ENCODE data around the gene CAPN1. TPM values are rescaled to one million over a fixed set of nuclear protein-coding genes. Genes with fewer than 3 reads are reported as not detected.

CAPN1 gene
- polyA plus RNA-seq, 1 donor, result 73.1 TPM

DNA sequence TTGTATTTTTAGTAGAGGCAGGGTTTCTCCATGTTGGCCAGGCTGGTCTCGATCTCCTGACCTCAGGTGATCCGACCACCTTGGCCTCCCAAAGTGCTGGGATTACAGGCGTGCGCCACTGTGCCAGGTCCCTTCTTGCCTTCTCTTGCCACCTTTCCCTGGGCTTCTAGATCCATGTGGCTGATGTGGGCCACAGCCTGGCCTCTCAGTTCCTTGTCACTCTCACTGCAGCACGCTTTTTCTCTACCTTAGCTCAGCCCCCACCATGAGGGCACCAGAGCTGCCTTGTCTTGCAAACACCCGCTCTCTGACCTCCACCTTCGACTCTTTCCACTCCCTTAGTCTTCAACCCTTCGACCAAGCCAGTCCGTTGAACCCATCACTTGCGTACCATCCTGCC is 7.5 kb downstream of the CAPN1 start:
- no peak for DNase-seq (ENCODE audit: low read depth)

DNA sequence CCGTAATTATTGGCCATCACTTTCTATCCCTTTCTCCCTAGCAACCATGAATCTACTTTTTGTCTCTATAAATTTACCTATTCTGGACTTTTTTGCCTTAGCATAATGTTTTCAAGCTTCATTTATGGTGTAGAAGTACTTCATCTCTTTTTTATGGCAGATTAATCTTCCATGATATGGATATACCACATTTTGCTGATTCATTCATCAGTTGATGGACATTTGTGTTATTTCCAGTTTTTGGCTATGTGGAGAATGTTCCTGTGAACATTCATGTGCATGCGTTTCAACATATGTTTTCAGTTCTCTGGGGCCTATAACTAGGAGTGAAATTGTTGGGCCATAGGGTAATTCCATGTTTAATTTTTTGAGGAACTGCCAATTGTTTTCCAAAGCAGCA is 12.8 kb downstream of the CAPN1 start:
- no peak for DNase-seq (ENCODE audit: low read depth)

DNA sequence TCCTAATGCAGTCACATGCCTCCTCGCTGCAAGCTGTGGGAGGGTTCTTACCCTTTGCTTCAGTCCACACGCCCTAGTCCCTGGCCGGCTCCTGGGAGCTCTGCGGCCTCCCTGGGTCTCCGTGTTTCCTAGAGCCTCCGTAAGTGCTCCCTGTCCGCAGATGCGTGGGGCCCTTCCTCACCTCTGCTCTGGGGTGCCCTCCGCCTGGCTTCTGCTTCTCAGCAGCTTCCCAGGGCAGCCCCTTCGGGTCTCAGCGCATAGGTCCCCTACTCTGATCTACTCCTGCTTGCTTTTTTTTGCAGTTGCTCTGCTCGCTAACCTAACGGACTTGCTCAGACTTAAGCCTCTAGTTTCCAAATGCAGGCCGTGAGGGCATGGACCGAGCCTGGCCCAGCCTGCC is 22.4 kb downstream of the CAPN1 start:
- no peak for DNase-seq (ENCODE audit: low read depth)

DNA sequence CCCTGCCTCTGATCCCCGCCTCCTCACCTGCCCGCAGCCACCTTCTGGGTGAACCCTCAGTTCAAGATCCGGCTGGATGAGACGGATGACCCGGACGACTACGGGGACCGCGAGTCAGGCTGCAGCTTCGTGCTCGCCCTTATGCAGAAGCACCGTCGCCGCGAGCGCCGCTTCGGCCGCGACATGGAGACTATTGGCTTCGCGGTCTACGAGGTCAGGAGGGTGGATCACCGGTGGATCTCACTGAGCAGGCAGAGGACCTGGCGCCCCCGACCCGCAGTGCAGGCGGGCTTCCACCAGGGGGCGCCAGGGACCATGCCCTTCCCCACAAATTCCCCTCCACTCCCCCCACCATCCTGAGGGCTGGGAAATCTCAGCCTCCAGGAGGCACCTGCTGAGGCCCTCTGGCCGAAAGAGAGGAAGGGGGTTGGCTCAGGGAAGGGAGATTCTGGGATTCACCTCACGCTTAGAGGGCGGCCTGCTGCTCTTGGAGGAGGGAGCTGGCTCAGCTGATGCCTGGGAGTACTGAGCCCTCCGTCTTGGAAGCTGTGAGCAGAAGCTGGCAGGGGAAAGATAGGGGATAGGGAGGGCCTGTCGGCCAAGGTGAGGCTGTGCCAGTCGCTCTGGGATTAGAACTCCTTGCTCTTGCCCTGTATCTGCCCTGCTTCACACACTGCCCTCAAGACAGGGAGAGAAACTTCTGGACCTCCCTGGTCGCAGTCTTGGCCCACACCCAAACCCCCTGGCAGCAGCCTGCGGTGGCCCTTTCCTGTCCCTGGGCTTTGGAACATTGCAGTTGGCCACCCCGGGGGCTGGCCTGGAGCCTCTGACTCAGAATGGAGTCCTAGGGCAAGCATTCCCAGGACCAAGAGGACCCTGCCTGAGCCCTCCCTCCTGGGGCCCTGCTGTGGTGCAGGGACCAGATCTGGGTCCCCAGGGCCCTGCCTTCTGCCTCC is 23.2 kb downstream of the CAPN1 start:
- no peak for DNase-seq (ENCODE audit: low read depth)

DNA sequence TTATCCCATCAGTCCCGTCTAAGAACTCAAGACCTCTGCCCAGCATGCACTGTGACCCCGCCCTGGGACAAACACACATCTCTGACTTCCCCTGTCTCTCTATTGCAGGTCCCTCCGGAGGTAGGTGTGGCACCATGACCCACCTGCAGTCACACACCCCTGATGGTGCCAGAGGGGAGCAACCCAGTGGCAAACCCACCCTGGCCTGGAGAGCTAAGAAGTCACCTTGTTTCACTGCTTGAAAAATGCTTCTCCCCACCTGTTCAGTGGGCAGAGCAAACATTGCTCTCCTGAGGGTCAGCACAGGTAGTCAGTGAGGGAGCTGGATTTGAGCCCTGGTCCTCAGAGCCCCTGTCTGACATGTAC is 23.9 kb downstream of the CAPN1 start:
- no peak for DNase-seq (ENCODE audit: low read depth)

DNA sequence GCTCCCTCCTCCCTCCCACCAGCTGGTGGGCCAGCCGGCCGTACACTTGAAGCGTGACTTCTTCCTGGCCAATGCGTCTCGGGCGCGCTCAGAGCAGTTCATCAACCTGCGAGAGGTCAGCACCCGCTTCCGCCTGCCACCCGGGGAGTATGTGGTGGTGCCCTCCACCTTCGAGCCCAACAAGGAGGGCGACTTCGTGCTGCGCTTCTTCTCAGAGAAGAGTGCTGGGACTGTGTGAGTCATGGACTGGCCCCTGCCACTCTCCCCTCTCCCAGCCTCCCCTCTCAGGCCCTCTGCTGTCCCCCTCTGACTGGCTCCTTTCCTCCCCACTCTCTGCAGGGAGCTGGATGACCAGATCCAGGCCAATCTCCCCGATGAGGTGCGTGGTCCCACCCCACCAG is 24.7 kb downstream of the CAPN1 start:
- no peak for DNase-seq (ENCODE audit: low read depth)

DNA sequence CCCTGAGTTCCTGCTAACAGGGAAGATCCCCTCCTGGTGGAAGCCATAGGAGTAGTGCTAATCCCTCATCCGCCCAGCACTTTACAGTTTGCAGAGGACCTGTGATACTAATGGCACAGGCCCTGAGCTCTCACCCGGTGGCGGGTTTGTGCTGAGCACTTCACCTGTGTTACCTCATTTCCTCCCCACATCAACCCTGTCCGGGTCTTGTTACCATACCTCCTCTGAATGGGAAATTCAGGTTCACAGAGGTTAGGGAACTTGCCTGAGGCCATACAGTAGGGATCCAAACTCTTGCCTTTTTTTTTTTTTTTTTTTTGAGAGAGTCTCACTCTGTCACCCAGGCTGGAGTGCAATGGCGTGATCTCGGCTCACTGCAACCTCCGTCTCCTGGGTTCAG is 25.2 kb downstream of the CAPN1 start:
- no peak for DNase-seq (ENCODE audit: low read depth)

DNA sequence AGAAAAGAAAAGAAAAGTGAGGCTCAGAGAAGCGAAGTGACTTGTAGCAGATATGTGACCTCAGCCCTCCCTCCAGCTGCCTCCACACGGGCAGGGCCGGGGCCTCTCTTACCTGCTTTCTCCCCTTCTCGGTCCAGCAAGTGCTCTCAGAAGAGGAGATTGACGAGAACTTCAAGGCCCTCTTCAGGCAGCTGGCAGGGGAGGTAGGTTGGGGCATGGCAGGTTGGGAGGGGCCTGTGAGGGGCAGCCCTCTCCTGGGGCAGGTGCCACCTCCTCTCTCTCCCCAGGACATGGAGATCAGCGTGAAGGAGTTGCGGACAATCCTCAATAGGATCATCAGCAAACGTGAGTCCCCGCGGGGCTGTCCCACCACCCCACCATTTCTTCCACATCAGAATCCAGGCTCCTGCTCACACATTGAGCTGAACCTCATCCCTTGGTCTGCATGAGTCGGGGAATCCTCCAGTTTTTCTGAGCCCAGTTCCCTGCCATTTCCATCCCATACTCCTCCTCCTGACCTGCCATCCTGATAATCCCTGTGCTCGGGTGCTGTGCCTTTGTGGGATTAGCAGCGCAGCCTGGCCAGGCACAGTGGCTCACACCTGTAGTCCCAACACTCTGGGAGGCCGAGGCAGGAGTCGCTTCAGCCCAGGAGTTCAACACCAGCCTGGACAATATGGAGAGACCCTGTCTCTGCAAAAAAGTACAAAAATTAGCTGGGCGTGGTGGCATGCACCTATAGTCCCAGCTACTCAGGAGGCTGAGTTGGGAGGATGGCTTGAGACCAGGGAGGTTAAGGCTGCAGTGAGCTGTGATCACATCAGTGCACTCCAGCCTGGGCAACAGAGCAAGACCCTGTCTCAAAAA is 26.4 kb downstream of the CAPN1 start:
- no peak for DNase-seq (ENCODE audit: low read depth)

DNA sequence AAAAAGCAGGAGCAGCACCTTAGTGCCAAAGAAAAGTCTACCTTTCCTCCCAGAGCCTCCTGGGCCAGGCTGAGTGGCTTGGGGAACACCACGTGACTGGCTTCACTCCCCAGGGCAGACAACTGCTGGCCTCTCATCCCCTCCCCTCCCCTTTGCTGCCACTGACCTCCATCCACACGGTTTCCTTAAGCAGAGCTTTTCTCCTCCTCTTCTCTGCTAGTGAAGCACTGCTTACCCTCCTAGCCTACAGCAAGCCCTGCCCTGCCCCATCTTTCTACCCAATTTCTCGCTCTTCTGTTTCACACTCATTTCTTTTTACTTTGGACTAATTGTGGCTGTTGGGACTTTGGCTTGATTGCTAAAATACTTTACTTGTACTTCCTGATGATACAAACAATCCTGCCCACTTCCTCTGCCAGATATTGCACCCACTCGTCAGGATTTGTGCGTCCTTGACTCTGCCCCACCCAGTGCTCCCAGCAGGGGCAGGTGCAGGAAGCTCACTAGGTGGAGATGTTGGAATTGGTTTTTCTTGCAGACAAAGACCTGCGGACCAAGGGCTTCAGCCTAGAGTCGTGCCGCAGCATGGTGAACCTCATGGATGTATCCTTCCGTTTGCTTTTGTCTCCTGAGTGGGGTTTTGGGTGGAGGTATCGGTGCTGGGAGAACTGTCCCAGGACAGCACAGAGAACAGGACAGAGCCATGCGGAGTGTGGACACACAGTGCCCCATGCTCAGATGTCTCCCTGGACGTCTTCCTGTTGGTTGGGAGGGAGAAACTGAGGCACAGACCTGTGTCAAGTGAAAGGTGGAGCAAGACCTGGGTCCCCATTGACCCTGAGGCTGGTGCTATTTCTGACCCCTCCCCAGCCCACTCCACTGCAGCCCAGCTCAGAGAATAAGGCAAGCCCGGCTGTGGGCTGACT is 27.3 kb downstream of the CAPN1 start:
- no peak for DNase-seq (ENCODE audit: low read depth)

DNA sequence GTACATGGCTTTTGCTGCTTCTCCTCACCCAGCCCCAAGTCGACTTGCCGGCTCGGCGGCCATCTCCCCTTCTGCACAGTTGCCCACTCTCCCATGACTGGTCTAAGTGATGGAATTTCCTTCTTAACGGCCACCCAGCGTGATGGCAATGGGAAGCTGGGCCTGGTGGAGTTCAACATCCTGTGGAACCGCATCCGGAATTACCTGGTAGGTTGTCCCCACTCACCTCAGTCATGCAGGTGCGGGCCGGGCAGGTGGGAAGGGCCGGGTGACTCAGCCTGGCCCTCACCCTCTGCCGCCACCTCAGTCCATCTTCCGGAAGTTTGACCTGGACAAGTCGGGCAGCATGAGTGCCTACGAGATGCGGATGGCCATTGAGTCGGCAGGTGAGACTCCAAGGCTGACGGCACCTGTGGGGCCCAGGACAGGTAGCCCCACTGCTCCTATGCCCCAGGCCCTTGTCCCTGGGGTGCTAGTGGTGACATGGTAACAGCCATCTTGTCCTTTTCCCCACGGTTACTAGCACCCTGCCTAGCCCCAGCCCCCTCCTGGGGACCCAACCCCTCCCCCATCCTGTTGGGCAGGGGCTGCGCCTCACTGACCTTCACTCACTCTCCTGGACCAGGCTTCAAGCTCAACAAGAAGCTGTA is 28.1 kb downstream of the CAPN1 start:
- DNase-seq (ENCODE audit: low read depth), result no peak

DNA sequence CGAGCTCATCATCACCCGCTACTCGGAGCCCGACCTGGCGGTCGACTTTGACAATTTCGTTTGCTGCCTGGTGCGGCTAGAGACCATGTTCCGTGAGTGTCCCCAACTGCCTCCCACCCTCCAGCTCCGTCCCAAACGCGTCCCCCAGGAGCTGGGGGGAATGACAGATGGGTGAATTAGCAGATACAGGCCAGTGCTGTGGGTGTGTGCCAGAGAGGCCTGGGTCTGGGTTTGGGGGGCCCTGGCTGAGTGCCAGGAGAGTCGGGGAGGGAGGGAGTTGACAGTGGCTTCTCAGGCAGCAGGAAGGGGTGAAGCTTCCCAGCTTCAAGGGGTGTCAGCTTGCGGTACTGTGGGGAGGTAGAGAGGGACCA is 28.6 kb downstream of the CAPN1 start:
- no peak for DNase-seq (ENCODE audit: low read depth)

DNA sequence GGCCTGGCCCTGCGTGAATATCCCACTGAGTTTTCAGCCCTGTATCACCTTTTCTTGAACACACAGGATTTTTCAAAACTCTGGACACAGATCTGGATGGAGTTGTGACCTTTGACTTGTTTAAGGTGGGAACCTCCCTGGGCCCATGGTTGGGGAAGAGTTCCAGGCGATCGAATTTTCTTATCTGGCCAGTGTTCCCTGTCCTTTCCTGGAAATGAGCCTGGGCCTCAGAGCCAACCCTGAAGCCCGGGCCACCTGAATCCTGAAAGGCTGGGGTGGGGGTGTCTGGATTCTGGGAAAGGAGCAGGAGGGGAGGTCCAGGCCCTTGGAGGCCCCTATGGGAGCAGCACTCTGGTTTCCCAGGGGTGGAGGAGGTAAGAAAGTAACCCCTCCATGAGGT is 29.0 kb downstream of the CAPN1 start:
- DNase-seq (ENCODE audit: low read depth), result no peak

DNA sequence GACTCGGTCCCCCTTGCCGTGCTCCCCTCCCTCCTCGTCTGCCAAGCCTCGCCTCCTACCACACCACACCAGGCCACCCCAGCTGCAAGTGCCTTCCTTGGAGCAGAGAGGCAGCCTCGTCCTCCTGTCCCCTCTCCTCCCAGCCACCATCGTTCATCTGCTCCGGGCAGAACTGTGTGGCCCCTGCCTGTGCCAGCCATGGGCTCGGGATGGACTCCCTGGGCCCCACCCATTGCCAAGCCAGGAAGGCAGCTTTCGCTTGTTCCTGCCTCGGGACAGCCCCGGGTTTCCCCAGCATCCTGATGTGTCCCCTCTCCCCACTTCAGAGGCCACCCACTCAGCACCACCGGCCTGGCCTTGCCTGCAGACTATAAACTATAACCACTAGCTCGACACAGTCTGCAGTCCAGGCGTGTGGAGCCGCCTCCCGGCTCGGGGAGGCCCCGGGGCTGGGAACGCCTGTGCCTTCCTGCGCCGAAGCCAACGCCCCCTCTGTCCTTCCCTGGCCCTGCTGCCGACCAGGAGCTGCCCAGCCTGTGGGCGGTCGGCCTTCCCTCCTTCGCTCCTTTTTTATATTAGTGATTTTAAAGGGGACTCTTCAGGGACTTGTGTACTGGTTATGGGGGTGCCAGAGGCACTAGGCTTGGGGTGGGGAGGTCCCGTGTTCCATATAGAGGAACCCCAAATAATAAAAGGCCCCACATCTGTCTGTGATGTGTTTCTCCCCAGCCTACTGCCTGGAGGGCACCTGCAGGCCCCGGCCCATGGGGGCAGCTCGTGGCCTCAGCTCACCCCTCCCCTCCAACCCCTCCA is 29.8 kb downstream of the CAPN1 start:
- DNase-seq (ENCODE audit: low read depth), result no peak

DNA sequence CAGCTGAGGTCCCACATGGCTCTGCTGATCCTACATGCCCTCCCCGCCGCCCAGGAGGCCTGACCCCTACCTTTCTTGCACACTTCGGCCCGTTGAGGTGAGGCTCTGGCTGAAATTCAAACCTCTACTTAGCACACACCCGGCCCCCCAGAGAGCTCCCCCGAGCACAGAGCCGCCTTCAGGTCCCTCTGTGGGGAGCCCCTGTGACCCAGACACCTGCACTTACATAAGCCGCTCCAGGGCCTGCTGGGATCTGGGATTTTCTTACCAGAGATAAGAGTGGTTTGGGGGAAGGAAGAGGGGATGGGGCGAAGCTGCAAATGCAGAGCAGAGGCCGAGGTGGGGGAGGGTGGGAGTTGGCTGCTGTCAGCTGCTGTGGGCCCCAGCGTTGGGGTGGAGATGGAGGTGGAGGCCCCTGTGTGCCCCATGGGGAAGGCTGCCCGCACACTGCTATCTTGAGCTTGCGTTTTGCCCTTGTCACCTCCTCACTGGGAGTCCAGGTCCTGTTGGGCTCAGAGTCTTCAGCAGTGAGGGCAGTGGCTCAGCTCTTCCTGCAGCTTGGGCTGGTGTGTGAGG is 30.6 kb downstream of the CAPN1 start:
- DNase-seq (ENCODE audit: low read depth), result no peak

DNA sequence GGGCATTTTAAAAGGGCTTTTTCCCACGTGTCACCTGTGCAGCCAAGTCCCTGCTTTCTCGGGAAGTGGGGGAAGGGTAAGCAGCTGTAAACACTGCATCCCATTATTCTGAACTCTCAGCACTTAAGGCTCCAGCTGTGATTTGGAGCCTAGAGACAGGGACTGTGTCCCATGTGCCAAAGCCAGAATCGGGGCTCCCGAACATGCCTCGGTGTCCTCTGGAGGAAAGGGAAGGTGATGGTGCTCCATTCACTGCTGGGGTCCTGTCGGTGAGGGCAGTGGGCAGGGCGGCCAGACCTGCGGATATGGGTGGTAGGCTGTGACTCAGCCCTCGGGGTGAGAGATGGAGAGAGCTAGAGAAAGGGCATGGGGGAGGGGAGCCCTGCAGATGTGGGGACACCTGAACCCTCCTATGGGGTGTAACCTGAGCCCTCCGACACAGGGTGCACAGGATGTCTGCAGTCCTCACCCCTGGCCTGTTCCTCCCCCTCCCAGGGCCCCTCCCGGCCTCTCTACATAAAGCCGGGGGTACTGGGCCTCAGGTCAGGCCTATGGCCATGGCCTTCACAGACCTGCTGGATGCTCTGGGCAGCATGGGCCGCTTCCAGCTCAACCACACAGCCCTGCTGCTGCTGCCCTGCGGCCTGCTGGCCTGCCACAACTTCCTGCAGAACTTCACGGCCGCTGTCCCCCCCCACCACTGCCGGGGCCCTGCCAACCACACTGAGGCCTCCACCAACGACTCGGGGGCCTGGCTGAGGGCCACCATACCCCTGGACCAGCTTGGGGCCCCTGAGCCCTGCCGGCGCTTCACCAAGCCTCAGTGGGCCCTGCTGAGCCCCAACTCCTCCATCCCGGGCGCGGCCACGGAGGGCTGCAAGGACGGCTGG is 31.8 kb downstream of the CAPN1 start:
- DNase-seq (ENCODE audit: low read depth), result no peak

DNA sequence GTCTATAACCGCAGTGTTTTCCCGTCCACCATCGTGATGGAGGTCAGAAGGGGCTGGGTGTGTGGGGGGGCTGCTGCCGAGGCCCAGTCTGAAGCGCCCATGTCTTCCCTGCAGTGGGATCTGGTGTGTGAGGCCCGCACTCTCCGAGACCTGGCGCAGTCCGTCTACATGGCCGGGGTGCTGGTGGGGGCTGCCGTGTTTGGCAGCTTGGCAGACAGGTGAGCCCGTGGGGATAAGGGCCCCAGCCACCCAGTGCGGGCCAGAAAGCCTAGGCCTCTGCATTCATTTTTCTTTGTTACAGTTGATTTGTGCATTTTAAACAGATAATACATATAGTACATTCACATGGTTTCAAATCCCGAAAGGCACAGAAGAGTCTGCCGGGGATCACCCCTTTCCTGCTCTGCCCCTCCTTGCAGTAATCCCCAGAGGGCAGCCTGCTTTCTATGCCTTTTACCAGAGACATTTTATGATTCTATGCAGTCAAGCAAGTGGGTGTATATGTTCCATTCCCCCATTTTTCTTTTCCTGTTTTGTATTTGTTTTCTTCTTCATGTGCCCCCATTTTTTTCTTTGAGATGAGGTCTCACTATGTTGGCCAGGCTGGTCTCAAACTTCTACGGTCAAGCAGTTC is 32.6 kb downstream of the CAPN1 start:
- no peak for DNase-seq (ENCODE audit: low read depth)

DNA sequence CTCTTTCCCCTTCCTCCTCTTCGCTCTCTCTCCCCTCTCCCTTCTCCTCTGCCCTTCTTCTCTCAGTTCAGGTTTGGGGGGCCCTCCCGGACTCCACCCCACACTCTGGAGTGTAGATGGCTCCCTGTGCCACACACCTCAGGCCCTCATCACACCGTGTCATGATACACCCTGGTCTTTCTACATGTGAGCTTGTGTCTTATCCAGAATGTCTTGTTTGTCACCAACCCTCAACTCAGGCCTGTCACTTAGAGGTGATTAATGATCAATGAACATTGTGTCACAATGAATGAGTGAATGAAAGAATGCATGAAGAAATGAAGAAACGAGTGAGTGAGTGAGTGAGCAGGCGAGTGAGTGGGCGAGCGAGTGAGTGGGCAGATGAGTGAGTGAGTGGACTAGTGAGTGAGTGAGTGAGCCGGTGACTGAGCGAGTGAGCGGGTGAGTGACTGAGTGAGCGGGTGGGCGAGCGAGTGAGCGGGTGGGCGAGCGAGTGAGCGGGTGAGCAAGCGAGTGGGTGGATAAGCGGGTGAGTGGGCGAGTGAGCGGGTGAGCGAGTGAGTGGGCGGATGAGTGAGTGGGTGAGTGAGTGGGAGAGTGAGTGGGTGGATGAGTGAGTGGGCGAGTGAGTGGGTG is 33.8 kb downstream of the CAPN1 start:
- DNase-seq (ENCODE audit: low read depth), result no peak

DNA sequence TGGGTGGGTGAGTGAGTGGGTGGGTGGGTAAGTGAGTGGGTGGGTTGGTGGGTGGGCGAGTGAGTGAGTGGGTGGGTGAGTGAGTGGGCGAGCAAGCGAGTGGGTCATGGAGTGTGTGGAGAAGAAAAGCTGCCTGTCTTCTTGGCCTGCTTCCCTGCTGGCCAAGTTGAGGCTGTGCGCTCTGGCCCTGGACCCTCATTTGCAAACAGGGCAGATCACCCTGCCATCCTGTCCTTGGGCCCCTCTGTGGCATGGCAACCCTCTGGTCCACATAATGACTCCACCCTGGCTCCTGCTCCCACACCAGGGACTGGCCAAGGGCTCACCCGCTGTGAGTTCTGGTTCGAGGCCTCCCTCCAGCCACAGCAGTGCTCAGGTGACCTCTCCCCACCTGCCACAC is 35.1 kb downstream of the CAPN1 start:
- DNase-seq (ENCODE audit: low read depth), result no peak

All from forelimb muscle (tissue), 1 donor.